Endothelial cell of umbilical vein (primary cell): ENCODE results near the gene LRRC8C. TPM values are rescaled to one million over a fixed set of nuclear protein-coding genes. Genes with fewer than 3 reads are reported as not detected.

ENCODE experiments used
- BruUV-seq: library from RNA; stranded (reverse); fragments of 400-500 nt; replicated peaks from 2 replicates; lab custom pipeline; 2021; lab: Mats Ljungman, UMichigan
- CTCF ChIA-PET: fragments of 300-600, 350-600 bp; sonication (Branson Sonifier 250); formaldehyde crosslinking; loops from one replicate; lab custom pipeline; 2021; ENCODE audit warnings: antibody characterized with exemption, inconsistent platforms; lab: Charles Lee
- POLR2A ChIA-PET: fragments of 300-600, 350-600 bp; sonication (Branson Sonifier 250); formaldehyde crosslinking; loops from one replicate; lab custom pipeline; 2021; ENCODE audit warnings: antibody characterized with exemption, inconsistent platforms; lab: Charles Lee
- DNase-seq: peaks from one replicate; pipeline ENCODE4 v3.0.0-alpha.2; 2011; ENCODE audit warnings: low read depth, low spot score
- FAIRE-seq: peaks from 2 replicates; lab custom pipeline; 2011; peaks lifted over from hg19 to GRCh38; lab: Jason Lieb, UNC
- H2AFZ ChIP-seq: 2 replicates; pipeline ENCODE4 v1.6.0; 2012; ENCODE audit warnings: low read depth, low read length, control low read depth, inconsistent platforms
- H3K27ac ChIP-seq: 2 replicates; pipeline ENCODE4 v1.5.1; 2011; ENCODE audit warnings: low read depth, mild to moderate bottlenecking, control low read depth, low read length, moderate library complexity; ENCODE audit not compliant: insufficient read depth
- H3K27me3 ChIP-seq, 2 experiments: 2 replicates each; pipeline versions ENCODE4 v1.6.0 to v1.6.1; 2011; ENCODE audit warnings: low read length in 2 of 2, mixed read lengths in 1 of 2; ENCODE audit not compliant: control insufficient read depth in 2 of 2, insufficient read depth in 2 of 2
- H3K36me3 ChIP-seq, 2 experiments: 2 replicates in 1 of 2; 3 replicates in 1 of 2; pipeline ENCODE4 v1.5.1; 2011; ENCODE audit warnings: low read length in 2 of 2, mild to moderate bottlenecking in 1 of 2, moderate library complexity in 1 of 2; ENCODE audit not compliant: control insufficient read depth in 2 of 2, insufficient read depth in 2 of 2; ENCODE audit errors: extremely low read depth in 1 of 2
- H3K4me1 ChIP-seq: 3 replicates; pipeline ENCODE4 v1.5.1; 2011; ENCODE audit warnings: mild to moderate bottlenecking, low read length; ENCODE audit not compliant: control insufficient read depth, insufficient read depth; ENCODE audit errors: extremely low read depth
- H3K4me2 ChIP-seq: 2 replicates; pipeline ENCODE4 v1.6.1; 2011; ENCODE audit warnings: low read length, control low read depth, mixed read lengths; ENCODE audit not compliant: insufficient read depth
- H3K4me3 ChIP-seq, 3 experiments: fragments of 200-600 bp in 1 of 3; sonication (generic), shearing (Covaris generic) in 1 of 3; replicated peaks in 1 of 3; 2 replicates each; pipeline ENCODE4 v1.5.1; 2011 to 2016; ENCODE audit warnings: control low read depth in 3 of 3, low read length in 3 of 3, mild to moderate bottlenecking in 2 of 3, inconsistent platforms in 1 of 3, low read depth in 1 of 3, moderate library complexity in 1 of 3; ENCODE audit not compliant: insufficient read depth in 1 of 3
- H3K79me2 ChIP-seq: 2 replicates; pipeline ENCODE4 v1.6.0; 2012; ENCODE audit warnings: low read length, inconsistent platforms; ENCODE audit not compliant: control insufficient read depth, insufficient read depth
- H3K9ac ChIP-seq: replicated peaks from 2 replicates; pipeline ENCODE3; 2011; ENCODE audit warnings: low read length, control low read depth; ENCODE audit not compliant: insufficient read depth; ENCODE audit errors: extremely low read depth
- H3K9me1 ChIP-seq: replicated peaks from 3 replicates; pipeline ENCODE4 v1.6.0; 2011; ENCODE audit warnings: mild to moderate bottlenecking, low read length; ENCODE audit not compliant: control insufficient read depth, insufficient read depth; ENCODE audit errors: extremely low read depth
- H3K9me3 ChIP-seq: replicated peaks from 2 replicates; pipeline ENCODE4 v1.5.1; 2012; ENCODE audit warnings: low read length, inconsistent platforms; ENCODE audit not compliant: control insufficient read depth, insufficient read depth
- H4K20me1 ChIP-seq: replicated peaks from 2 replicates; pipeline ENCODE3; 2011; ENCODE audit warnings: mild to moderate bottlenecking, low read length; ENCODE audit not compliant: control insufficient read depth, insufficient read depth; ENCODE audit errors: extremely low read depth
- EZH2 ChIP-seq: IDR thresholded peaks from 2 replicates; pipeline ENCODE4 v1.6.1; 2012; ENCODE audit warnings: borderline replicate concordance, low read depth, mild to moderate bottlenecking, moderate library complexity, low read length, inconsistent platforms; ENCODE audit not compliant: severe bottlenecking
- FOS ChIP-seq: IDR thresholded peaks from 2 replicates; pipeline ENCODE4 v1.6.1; 2011; ENCODE audit warnings: mild to moderate bottlenecking, low read length, moderate library complexity, borderline replicate concordance; ENCODE audit not compliant: insufficient read depth
- GATA2 ChIP-seq: IDR thresholded peaks from 2 replicates; pipeline ENCODE4 v1.7.0; 2011; ENCODE audit warnings: low read depth, mild to moderate bottlenecking, moderate library complexity, mixed read lengths, low read length; ENCODE audit not compliant: insufficient read length, insufficient read depth
- JUN ChIP-seq: IDR thresholded peaks from 2 replicates; pipeline ENCODE4 v1.6.1; 2011; ENCODE audit warnings: borderline replicate concordance, low read depth; ENCODE audit not compliant: insufficient read length, insufficient read depth
- MYC ChIP-seq: IDR thresholded peaks from one replicate; pipeline ENCODE4 v1.6.1; 2011; ENCODE audit warnings: mild to moderate bottlenecking, low read depth, low read length
- POLR2A ChIP-seq: IDR thresholded peaks from 2 replicates; pipeline ENCODE4 v1.6.1; 2012; ENCODE audit warnings: low read depth, mild to moderate bottlenecking, control low read depth, low read length
- POLR2AphosphoS5 ChIP-seq: IDR thresholded peaks from 2 replicates; pipeline ENCODE4 v1.6.1; 2012; ENCODE audit warnings: low read depth, mild to moderate bottlenecking, control low read depth, low read length, moderate library complexity; ENCODE audit not compliant: insufficient read depth
- dilution Hi-C: fragments of 300-500 bp; cut with MboI; formaldehyde crosslinking; loops from one replicate; pipeline ENCODE4 v1.15.0; 2019; ENCODE audit warnings: low sequenced_read_pairs; ENCODE audit not compliant: extremely low pct_ligation_motif_present
- intact Hi-C: fragments of 100-400 bp; cut with micrococcal nuclease; formaldehyde crosslinking; loops from one replicate; pipeline ENCODE4 v1.10.0; 2022
- polyA plus RNA-seq, 4 experiments: library from polyadenylated mRNA; depleted of rRNA in 3 of 4; stranded (reverse) in 3 of 4; unstranded in 1 of 4; fragments of >200 nt; gene quantifications; 2 replicates each; pipeline versions ENCODE4 v1.2.1 to v1.2.3, GENCODE V29; 2011 to 2012; ENCODE audit warnings: missing spikeins in 1 of 4
- total RNA-seq: library from RNA; stranded (reverse); gene quantifications from 2 replicates; pipeline ENCODE4 v1.2.3, GENCODE V29; 2021
- TF ChIP-seq, protein P1 (sequence below), 2 donors: IDR thresholded peaks; 1 replicate in 1 of 2; 2 replicates in 1 of 2; pipeline ENCODE4 v1.5.1; 2011; ENCODE audit warnings: low read length in 2 of 2, mild to moderate bottlenecking in 2 of 2, moderate library complexity in 2 of 2, control low read depth in 1 of 2, inconsistent platforms in 1 of 2, low read depth in 1 of 2; ENCODE audit not compliant: insufficient read depth in 1 of 2; ENCODE audit errors: extremely low read depth in 1 of 2
- TF ChIP-seq, protein P2 (sequence below): IDR thresholded peaks from 2 replicates; pipeline ENCODE4 v1.6.1; 2011; ENCODE audit not compliant: insufficient read depth, insufficient read length

LRRC8C gene
- total and polyA plus RNA-seq, 2 donors (not counting 3 experiments of a cell fraction or from before 2014, with no cell fraction given) = 33.6 to 51.5 TPM

DNA sequence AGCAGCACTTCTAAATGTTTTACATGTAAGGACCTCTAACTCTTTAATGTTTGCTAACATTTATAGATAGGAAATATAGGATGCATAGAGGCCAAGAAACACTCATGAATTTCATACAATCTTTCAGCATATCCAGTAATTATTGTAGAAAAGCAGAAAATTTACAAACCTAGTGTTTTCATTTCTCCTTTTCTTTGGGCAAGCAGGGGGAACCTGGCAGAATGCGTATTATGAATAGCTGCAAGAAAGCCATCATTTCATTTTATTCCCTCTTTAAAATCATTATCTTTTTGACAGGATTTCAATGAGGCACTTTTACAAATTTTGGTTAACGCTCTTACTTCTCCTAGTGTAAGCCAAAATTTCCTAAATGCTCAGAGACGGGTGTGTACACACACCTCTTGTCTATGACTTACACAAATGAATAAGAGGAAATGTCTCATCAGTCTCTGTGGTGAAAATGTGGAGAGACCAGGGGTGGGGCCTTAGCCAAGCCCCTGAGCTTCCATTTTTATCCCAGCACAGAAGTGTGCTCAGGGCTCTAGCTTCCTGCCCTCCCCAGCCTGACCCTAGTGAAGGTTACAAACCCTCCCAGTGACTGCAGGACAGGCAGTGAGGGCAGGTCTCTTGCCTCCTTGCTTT lies 91.6 kb downstream of the LRRC8C start:
- Histone ChIP-seq H3K27ac (peak overlapping the region; percentile 85), H3K9ac (peak overlapping the region; percentile 33), H3K4me2 (peak overlapping the region; percentile 38), H3K9me3 (no peaks in the 10 kb centered on the region), H4K20me1 (no peaks in the 10 kb centered on the region), H2AFZ (no peak overlapping the region), H3K4me1 (peaks cover 69% of the 10 kb centered on the region), H3K9me1 (no peaks in the 10 kb centered on the region), H3K4me3 (no peak overlapping the region), H3K79me2 (peaks cover 3% of the 10 kb centered on the region), H3K36me3 (no peaks in the 10 kb centered on the region), H3K27me3 (no peaks in the 10 kb centered on the region)
- DNase-seq (peak; percentile 80), FAIRE-seq (peak; percentile 82)
- POLR2A ChIA-PET = no interaction called here
- CTCF ChIA-PET = interaction anchor here (0.7 to 2.0 kb wide), 4 partner anchors 13 to 38 kb away, joined by 3 to 10 read pairs (median 4); no protein-coding TSS in a partner anchor
- dilution Hi-C loops = no loop called here
- TF ChIP-seq GATA2 = peak; percentile 57
- TF ChIP-seq, protein P1, sequence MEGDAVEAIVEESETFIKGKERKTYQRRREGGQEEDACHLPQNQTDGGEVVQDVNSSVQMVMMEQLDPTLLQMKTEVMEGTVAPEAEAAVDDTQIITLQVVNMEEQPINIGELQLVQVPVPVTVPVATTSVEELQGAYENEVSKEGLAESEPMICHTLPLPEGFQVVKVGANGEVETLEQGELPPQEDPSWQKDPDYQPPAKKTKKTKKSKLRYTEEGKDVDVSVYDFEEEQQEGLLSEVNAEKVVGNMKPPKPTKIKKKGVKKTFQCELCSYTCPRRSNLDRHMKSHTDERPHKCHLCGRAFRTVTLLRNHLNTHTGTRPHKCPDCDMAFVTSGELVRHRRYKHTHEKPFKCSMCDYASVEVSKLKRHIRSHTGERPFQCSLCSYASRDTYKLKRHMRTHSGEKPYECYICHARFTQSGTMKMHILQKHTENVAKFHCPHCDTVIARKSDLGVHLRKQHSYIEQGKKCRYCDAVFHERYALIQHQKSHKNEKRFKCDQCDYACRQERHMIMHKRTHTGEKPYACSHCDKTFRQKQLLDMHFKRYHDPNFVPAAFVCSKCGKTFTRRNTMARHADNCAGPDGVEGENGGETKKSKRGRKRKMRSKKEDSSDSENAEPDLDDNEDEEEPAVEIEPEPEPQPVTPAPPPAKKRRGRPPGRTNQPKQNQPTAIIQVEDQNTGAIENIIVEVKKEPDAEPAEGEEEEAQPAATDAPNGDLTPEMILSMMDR (IDR thresholded peaks at IDR 0.05; ENCODE audit: extremely low read depth in 1 of 2, insufficient read depth in 1 of 2, low read depth in 1 of 2, low read length in 2 of 2) = no peak
- peak; percentile 61 for TF ChIP-seq JUN
- TF ChIP-seq POLR2AphosphoS5 = peak; percentile 62
- TF ChIP-seq, protein P2, sequence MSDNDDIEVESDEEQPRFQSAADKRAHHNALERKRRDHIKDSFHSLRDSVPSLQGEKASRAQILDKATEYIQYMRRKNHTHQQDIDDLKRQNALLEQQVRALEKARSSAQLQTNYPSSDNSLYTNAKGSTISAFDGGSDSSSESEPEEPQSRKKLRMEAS = no peak
- no peak for TF ChIP-seq MYC
- peak; percentile 83 for TF ChIP-seq FOS
- TF ChIP-seq POLR2A = peak; percentile 25
- TF ChIP-seq EZH2 = no peak
- intact Hi-C loops = loop anchor here (1.0 to 2.0 kb wide), 2 partner anchors 14 to 32 kb away; no protein-coding TSS in a partner anchor
- TSS peak; percentile 7 for BruUV-seq
